Inflammatory macrophage (primary cell): ENCODE measurements around the gene PIK3CB.
A peak's percentile ranks its signal among the peaks of the same experiment; 100 is the strongest.
"Not testable (repeated sequence)": the region's sequence is repeated elsewhere in the genome, so short reads cannot be mapped to it uniquely, and the experiment has no call there.

Experiments used
- DNase-seq, 2 donors: peaks; one replicate each; pipeline ENCODE4 v3.0.0-alpha.2; 2020 to 2022

Gene PIK3CB

GRCh38 chr3:138740072-138740471 lies 94.7 kb downstream of the PIK3CB start:
- no peak for DNase-seq

- peak in 1 of 2 donors; percentile 49 for DNase-seq
Measured at GRCh38 chr3:138732456-138732855, 102.3 kb downstream of the PIK3CB start.

GRCh38 chr3:138726946-138727730 lies 107.6 kb downstream of the PIK3CB start:
- DNase-seq, result no peak

GRCh38 chr3:138726042-138726441 lies 108.7 kb downstream of the PIK3CB start:
- peak; percentile 55 to 60 for DNase-seq

- no peak for DNase-seq
Measured at GRCh38 chr3:138725116-138725515, 109.6 kb downstream of the PIK3CB start.

GRCh38 chr3:138724443-138724842 lies 110.3 kb downstream of the PIK3CB start:
- no peak for DNase-seq

- DNase-seq, result no peak
Measured at GRCh38 chr3:138718849-138719248, 115.9 kb downstream of the PIK3CB start.

- DNase-seq, result no peak
Measured at GRCh38 chr3:138717348-138717747, 117.4 kb downstream of the PIK3CB start.

GRCh38 chr3:138712086-138712485 lies 122.6 kb downstream of the PIK3CB start:
- DNase-seq, result no peak

GRCh38 chr3:138705675-138706074 lies 129.1 kb downstream of the PIK3CB start:
- DNase-seq, result no peak

- DNase-seq, result no peak
Measured at GRCh38 chr3:138696666-138697370, 137.9 kb downstream of the PIK3CB start.

- DNase-seq, result no peak
Measured at GRCh38 chr3:138694287-138695007, 140.3 kb downstream of the PIK3CB start.

- no peak for DNase-seq
Measured at GRCh38 chr3:138692152-138692551, 142.6 kb downstream of the PIK3CB start.

- DNase-seq, result peak; percentile 35 to 57
Measured at GRCh38 chr3:138691351-138691750, 143.4 kb downstream of the PIK3CB start.

- DNase-seq, result no peak
Measured at GRCh38 chr3:138690036-138690435, 144.7 kb downstream of the PIK3CB start.

- peak in 1 of 2 donors; percentile 13 for DNase-seq
Measured at GRCh38 chr3:138688871-138689299, 145.8 kb downstream of the PIK3CB start.

GRCh38 chr3:138687236-138687635 lies 147.5 kb downstream of the PIK3CB start:
- no peak for DNase-seq

GRCh38 chr3:138686771-138687221 lies 147.9 kb downstream of the PIK3CB start:
- DNase-seq, result no peak

- no peak for DNase-seq
Measured at GRCh38 chr3:138684396-138684795, 150.3 kb downstream of the PIK3CB start.

GRCh38 chr3:138682648-138683047 lies 152.1 kb downstream of the PIK3CB start:
- no peak for DNase-seq

- DNase-seq, result no peak
Measured at GRCh38 chr3:138681463-138682220, 153.1 kb downstream of the PIK3CB start.

- not testable (repeated sequence) for DNase-seq
Measured at GRCh38 chr3:138680974-138681373, 153.8 kb downstream of the PIK3CB start.
